ENCODE measurements around the gene ODAPH. TPM values are rescaled to one million over a fixed set of nuclear protein-coding genes. Genes with fewer than 3 reads are reported as not detected.

ODAPH gene
- total RNA-seq, 3 donors from 2014 or later (not counting 1 experiment from before 2014, with no cell fraction given): not detected

- TF ChIP-seq CTCF (IDR thresholded peaks at IDR 0.05): no peak
- H3K4me3 Mint-ChIP-seq: no peak overlapping the region
- Histone ChIP-seq H3K9me3 (ENCODE audit: control insufficient read depth, insufficient read depth, low read length) (no peaks in the 10 kb centered on the region), H3K4me1 (ENCODE audit: control insufficient read depth, insufficient read depth, low read length) (peaks cover 20% of the 10 kb centered on the region), H3K27me3 (ENCODE audit: control insufficient read depth, insufficient read depth, low read length) (no peaks in the 10 kb centered on the region), H3K27ac (ENCODE audit: low read length) (peak overlapping the region; percentile 98), H3K4me3 (ENCODE audit: low read length) (peak overlapping the region; percentile 95), H3K36me3 (ENCODE audit: control insufficient read depth, insufficient read depth, low read length) (peaks cover 15% of the 10 kb centered on the region)
- ATAC-seq: no peak
- DNase-seq: peak in 1 of 2 donors; percentile 20
- H3K27me3 Mint-ChIP-seq (ENCODE audit: low read depth in 2 of 2): no peaks in the 10 kb centered on the region
- H3K27ac Mint-ChIP-seq: no peak overlapping the region
- no peaks in the 10 kb centered on the region for H3K36me3 Mint-ChIP-seq
- H3K4me1 Mint-ChIP-seq: peaks cover 2 to 37% of the 10 kb centered on the region in 2 donors
- under 1% methylated on average over 12 of the region's 12 CpGs for WGBS (ENCODE audit: insufficient coverage)
- no peaks in the 10 kb centered on the region for H3K9me3 Mint-ChIP-seq
- intact Hi-C loops (cut with micrococcal nuclease): loop anchor here (1.0 to 2.0 kb wide), 2 partner anchors 160 to 211 kb away; partner anchors contain the start of genes G3BP2 and USO1
Observed at GRCh38 chr4:75513526-75514130, 42.2 kb upstream of the ODAPH start.

- WGBS (ENCODE audit: insufficient coverage): under 1% methylated on average over 60 of the region's 61 CpGs
- Histone ChIP-seq H3K27ac (ENCODE audit: low read length) (peak within 1 kb of the TSS; percentile 98), H3K27me3 (ENCODE audit: control insufficient read depth, insufficient read depth, low read length) (no peaks in the 10 kb centered on the region), H3K9me3 (ENCODE audit: control insufficient read depth, insufficient read depth, low read length) (no peaks in the 10 kb centered on the region), H3K4me1 (ENCODE audit: control insufficient read depth, insufficient read depth, low read length) (peaks cover 20% of the 10 kb centered on the region), H3K36me3 (ENCODE audit: control insufficient read depth, insufficient read depth, low read length) (peaks cover 19% of the 10 kb centered on the region), H3K4me3 (ENCODE audit: low read length) (peak within 1 kb of the TSS; percentile 95)
- DNase-seq (peak; percentile 89 to 97), ATAC-seq (peak; percentile 80 to 91 (median 87))
- intact Hi-C loops (cut with micrococcal nuclease): loop anchor here (1.0 to 2.0 kb wide), 2 partner anchors 159 to 210 kb away; partner anchors contain the start of genes G3BP2 and USO1
- H3K9me3 Mint-ChIP-seq: no peaks in the 10 kb centered on the region
- H3K4me3 Mint-ChIP-seq: no peak within 1 kb of the TSS
- no peaks in the 10 kb centered on the region for H3K27me3 Mint-ChIP-seq (ENCODE audit: low read depth in 2 of 2)
- no peak within 1 kb of the TSS for H3K27ac Mint-ChIP-seq
- no peaks in the 10 kb centered on the region for H3K36me3 Mint-ChIP-seq
- peaks cover 7 to 37% of the 10 kb centered on the region in 2 donors for H3K4me1 Mint-ChIP-seq
- no peak for TF ChIP-seq CTCF (IDR thresholded peaks at IDR 0.05)
Observed at GRCh38 chr4:75514131-75514948, 41.5 kb upstream of the ODAPH start, which contains the start of the genes RCHY1 and THAP6. Gene RCHY1, minus strand, starts transcription at chr4:75514403. Its CDS starts 117 bp downstream, at chr4:75514286. Gene THAP6, plus strand, starts transcription at chr4:75514473. Its CDS starts 980 bp downstream, at chr4:75515453.

- Histone ChIP-seq H3K36me3 (ENCODE audit: control insufficient read depth, insufficient read depth, low read length) (peaks cover 20% of the 10 kb centered on the region), H3K27me3 (ENCODE audit: control insufficient read depth, insufficient read depth, low read length) (no peaks in the 10 kb centered on the region), H3K27ac (ENCODE audit: low read length) (peak overlapping the region; percentile 98), H3K4me1 (ENCODE audit: control insufficient read depth, insufficient read depth, low read length) (peaks cover 20% of the 10 kb centered on the region), H3K4me3 (ENCODE audit: low read length) (peak overlapping the region; percentile 95), H3K9me3 (ENCODE audit: control insufficient read depth, insufficient read depth, low read length) (no peaks in the 10 kb centered on the region)
- intact Hi-C loops (cut with micrococcal nuclease): loop anchor here (1.0 to 2.0 kb wide), 2 partner anchors 158 to 210 kb away; partner anchors contain the start of genes G3BP2 and USO1
- Mint-ChIP-seq H3K27ac (no peak overlapping the region), H3K4me1 (peaks cover 7 to 30% of the 10 kb centered on the region in 2 donors), H3K27me3 (ENCODE audit: low read depth in 2 of 2) (no peaks in the 10 kb centered on the region), H3K4me3 (no peak overlapping the region), H3K36me3 (no peaks in the 10 kb centered on the region), H3K9me3 (no peaks in the 10 kb centered on the region)
- WGBS (ENCODE audit: insufficient coverage): 65% methylated on average over 6 of the region's 9 CpGs
- DNase-seq: peak in 1 of 2 donors; percentile 64
- no peak for ATAC-seq
- no peak for TF ChIP-seq CTCF (IDR thresholded peaks at IDR 0.05)
Observed at GRCh38 chr4:75514949-75515612, 40.8 kb upstream of the ODAPH start.

Data from natural killer cell (primary cell).